ENCODE results near the gene CHCHD2.

DNA sequence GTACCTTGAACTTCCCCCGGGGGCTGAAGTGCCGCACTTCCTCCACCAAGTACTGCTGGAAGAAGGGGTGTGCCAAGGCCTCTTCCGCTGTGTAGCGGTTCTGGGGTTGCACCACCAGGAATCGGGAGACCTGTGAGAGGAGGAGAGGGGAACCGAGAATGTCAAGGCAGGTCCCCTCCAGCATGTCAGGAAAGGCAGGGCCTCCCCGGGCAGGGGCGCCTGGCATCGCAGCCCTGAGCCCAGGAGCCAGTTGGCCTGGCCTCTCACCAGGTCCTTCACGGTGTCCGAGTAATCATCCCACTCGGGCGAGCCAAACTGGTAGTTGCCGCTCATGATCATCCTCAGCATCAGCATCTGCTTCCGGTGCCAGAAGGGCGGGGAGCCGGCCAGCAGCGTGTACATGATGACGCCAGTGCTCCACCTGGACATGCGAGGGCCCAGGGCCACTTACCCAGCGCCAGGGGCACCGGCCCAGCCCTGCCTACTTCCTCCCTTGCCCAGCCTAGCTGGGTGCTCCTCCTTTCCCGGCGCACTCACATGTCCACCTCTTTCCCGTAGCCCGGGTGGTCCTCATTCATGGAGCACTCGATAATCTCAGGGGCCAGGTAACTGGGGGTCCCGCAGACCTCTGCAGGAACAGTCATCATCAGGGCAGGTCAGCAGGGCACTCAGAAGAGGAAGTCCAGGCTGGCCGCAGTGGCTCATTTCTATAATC lies 24.5 kb downstream of the CHCHD2 start:
- TF ChIP-seq CTCF (IDR thresholded peaks at IDR 0.05) (no peak), POLR2A (IDR thresholded peaks at IDR 0.05) (no peak)

All from right lobe of liver (tissue), 4 donors.